CD4-positive, alpha-beta T cell treated with Interleukin-15 for 4 hours (primary cell): ENCODE data around the gene CLEC4A.
"Not testable (repeated sequence)": the region's sequence is repeated elsewhere in the genome, so short reads cannot be mapped to it uniquely, and the experiment has no call there.

Experiments
- DNase-seq: peaks from one replicate; pipeline ENCODE4 v3.0.0-alpha.2; 2020; ENCODE audit warnings: low spot score

The CLEC4A gene

DNA sequence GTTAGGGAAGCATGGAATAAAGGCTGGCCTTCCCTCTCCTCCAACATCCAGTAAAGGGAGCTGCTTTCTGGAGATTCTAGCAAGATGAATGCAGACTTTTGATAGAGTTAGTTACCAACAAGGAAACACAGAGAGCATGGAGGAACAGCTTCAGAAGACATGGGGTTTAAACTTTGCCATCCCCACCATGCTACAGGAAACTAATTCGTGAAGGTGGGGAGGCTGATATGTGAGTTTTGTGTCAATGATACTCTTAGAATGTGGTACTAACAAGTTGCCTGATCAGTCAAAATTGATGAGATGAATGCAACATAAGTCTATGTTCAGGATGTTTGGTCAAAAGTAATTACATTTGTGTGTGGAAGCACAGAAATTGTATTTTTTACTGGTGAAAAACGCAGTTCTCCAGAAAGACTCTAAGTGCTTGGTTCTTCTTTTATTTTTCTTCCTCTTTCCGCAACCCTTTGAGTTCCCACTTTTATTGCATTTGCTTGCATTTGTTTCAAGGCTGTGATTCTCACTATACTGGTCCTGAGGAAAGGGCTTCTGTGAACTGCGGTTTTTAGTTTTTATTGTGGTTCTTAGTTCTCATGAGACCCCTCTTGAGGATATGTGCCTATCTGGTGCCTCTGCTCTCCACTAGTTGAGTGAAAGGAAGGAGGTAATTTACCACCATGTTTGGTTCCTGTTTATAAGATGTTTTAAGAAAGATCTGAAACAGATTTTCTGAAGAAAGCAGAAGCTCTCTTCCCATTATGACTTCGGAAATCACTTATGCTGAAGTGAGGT, at the start of gene CLEC4A:
TSS of gene CLEC4A (plus strand) at position 494 of the 789 bp plus-strand sequence. CDS start at position 756, 262 bp downstream.
- no peak for DNase-seq

DNA sequence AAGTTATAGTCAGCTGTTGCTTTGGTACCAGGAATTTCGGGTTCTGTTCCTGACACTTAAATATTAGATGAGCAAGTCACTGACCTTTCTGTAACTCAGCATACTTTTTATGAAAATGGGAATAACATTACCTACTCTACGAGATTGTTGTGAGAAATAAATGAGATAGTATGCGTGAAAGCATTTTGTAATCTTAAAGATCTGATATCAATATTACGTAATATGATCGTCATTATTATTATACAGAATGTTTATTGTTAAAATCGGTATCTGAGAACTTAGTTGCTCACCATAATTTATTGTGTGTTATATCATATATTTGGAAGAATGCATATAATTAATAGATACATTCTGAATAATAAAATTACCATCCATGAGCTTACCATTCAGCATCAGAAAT, 47.5 kb upstream of the CLEC4A start:
- DNase-seq, result no peak

DNA sequence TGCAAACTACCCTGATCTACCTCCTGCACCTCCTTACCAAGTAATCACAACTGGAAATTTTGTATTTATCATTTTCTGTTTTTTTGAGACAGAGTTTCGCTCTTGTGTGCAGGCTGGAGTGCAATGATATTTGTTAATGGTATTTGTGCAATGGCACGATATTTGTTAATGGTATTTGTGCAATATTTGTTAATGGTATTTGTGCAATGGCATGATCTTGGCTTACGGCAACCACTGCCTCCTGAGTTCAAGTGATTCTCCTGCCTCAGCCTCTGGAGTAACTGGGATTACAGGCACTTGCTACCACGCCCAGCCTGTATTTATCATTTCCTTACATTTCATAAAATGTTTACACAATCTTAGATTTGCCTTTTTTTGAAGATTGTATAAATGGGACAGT, 47.1 kb upstream of the CLEC4A start:
- DNase-seq, result no peak

DNA sequence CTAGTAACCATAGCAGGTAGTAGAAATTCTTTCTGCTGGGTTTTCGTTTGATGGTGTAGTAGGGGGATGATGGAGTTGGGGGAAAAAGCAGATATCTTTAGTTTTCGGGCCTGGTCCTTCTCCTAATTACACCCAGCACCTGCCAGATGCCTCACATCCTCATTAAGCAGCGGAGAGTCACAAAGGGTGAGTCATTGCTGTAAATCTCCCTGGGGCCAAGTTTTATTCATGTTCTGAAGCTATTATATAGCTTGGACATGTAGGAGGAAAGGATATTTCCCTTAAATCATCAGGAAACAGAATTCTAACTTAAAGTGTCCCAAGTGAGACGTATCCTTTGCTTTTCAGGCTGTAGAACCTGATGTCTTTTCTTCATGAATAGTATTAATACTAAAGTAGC, 46.2 kb upstream of the CLEC4A start:
- DNase-seq, result no peak

DNA sequence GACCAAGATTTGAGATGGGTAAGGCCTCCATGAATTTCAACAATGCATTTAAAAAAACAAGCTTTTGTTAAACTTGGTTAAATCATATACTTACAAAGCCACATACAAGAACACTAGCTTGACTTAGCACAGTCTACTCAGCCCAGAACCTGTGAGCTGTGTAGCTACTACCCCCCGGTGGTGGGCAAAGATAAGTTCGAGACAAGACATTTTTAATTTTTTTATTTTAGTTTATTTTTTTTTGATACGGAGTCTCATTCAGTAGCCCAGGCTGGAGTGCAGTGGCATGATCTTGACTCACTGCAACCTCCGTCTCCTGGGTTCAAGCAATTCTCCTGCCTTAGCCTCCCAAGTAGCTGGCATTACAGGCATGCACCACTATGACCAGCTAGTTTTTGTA, 45.0 kb upstream of the CLEC4A start:
- DNase-seq, result peak; percentile 78

DNA sequence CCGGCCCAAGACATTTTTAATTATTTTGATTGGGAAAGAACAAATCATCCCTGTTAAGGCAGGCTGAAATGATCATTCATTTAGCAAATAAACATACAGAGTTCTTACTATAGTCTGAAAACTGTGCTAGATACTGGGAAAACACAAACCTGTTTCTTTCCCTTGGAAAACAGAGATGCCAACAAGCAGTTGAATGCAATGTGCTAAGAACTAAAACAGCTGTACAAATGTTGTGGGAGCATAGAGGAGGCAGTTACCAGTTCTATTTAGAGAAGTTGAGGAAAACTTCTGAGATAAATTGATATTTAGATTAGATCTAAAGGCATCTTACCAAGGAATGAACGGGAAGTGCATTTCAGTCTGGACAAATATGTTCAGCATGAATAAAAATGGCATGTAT, 44.5 kb upstream of the CLEC4A start:
- no peak for DNase-seq

DNA sequence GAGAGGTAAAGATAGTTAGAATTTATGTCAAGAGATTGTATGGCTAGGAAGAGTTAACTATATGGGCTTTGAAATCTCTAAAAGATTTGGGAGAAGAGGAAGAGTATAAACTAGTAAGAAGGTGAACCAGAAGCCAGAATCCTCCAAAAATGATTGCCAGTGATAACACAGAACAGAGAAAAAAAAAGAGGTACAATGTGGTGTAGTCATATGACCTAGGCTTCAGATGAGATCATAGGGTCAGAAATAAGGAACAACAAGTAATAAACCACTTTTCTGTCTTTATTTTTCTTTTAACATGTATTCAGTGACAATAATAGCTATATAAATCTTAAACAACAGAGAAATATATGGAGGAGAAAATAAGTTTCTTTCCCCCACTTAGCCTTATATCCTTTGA, 43.3 kb upstream of the CLEC4A start:
- no peak for DNase-seq

DNA sequence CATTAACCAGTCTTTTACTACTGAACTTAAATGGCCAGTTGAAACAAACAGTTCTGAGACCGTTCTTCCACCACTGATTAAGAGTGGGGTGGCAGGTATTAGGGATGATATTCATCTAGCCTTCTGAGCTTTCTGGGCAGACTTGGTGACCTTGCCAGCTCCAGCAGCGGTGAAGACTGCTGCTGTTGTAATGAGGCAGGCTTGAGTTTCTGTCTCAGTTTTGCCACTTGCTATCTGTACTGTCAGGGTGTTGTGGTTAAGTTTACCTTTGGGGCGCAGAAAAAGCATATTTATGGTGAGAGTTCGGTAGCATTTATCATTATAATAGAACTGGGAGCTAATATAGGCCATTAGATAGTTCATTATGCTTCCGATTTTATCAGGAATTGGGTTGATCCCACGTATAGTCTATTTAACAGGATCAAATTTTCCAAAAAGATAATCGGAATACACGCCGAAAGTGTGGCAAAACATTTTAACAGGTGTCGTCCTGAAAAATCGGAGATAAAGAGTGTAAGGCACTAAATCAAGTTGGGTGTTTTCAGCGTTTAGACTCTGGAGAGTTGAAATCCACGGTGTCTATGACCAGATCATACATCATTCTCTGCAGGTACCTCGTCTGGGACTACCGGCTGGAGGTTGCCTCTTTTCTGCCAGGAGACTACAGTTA, 42.0 kb upstream of the CLEC4A start:
- DNase-seq, result peak; percentile 28

DNA sequence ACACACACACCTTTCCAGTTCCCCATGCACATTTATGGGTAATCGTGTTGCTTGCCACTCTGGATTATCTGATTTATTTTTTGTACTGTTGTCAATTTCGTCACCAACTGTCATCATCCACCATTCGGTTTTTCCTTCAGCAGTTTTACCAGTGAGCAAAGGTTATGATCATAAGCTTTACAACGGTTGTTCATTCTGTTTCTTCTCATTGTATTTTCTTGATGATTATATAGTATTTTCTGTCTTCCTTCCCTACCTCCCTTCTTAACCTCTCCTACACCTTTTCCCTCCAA, 40.7 kb upstream of the CLEC4A start:
- DNase-seq, result no peak

DNA sequence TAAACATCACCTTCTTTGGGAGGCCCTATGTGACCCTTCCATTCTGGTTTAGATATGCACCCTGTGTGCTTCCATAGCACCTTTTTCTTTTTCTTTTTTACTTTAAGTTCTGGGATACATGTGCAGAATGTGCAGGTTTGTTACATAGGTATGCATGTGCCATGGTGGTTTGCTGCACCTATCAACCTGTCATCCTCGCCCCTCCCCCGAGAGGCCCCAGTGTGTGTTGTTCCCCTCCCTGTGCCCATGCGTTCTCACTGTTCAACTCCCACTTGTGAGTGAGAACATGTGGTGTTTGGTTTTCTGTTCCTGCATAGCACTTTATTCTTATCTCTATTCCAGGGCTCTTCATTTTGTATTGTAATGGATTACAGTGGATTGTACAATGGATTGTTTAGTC, 39.1 kb upstream of the CLEC4A start:
- not testable (repeated sequence) for DNase-seq

DNA sequence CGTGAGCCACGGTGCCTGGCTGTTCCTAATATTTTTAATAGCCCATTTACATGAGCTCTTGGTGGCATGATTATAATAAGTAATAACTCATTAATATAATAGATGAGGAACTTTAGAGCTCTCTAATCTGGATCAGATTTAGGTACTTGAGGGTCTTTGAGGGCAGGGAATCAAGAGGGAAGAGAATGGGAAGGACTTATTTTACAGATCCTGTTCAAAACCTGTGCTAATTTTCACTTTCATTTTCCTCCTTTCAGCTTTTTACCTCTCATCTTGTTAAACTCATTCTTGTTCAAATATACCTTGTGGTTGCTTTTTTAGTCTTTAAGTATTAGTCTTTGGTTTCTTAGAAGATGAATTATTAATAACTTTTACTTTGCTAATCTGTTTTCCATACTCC, 35.8 kb upstream of the CLEC4A start:
- DNase-seq, result peak; percentile 17

DNA sequence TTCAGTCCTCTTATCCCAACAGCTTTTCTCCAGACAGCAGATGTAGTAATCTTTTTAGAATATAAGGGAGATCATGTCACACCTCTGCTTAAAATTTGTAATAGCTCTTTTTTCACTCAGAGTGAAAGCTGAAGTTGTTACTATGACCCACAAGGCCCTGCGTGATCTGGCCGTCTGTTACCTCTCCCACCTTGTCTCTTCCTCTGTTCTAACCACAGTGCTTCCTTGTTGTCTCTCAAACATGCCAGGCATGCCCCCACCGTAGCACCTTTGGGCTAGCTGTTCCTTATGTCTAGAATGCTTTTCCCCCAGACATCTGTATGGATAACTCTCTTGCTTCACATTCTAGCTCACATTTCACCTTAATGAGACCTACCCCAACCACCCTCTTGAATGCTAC, 34.8 kb upstream of the CLEC4A start:
- peak; percentile 53 for DNase-seq

DNA sequence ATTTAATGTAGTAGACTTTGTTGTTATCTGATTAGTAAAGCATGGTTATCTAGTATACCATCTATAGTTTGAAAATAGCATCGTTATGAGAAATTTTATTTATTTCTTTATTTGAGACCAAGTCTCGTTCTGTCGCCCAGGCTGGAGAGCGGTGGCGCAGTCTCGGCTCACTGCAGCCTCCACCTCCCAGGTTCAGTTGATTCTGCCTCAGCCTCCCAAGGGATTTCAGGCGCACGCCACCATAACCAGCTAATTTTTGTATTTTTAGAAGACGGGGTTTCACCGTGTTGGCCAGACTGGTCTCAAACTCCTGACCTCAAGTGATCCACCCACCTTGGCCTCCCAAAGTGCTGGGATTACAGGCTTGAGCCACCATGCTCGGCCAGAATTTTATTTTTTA, 34.1 kb upstream of the CLEC4A start:
- DNase-seq, result not testable (repeated sequence)

DNA sequence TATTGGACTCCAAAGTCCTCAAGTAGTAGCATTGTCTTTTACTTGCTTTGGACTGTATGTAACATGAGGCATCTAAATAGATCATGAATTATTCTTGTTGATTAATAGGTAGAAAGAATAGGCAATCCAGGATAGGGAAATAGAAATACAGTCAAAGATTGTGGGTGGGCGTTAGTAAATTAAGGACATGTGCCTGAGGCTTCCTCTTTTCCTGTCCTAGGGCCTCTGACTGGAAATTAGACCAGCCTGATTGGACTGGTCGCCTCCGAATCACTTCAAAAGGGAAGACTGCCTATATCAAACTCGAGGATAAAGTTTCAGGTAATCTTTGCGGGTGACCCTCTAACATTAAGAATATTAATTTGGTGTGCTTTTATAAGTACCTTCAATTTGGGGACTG, 33.7 kb upstream of the CLEC4A start:
- DNase-seq, result no peak

DNA sequence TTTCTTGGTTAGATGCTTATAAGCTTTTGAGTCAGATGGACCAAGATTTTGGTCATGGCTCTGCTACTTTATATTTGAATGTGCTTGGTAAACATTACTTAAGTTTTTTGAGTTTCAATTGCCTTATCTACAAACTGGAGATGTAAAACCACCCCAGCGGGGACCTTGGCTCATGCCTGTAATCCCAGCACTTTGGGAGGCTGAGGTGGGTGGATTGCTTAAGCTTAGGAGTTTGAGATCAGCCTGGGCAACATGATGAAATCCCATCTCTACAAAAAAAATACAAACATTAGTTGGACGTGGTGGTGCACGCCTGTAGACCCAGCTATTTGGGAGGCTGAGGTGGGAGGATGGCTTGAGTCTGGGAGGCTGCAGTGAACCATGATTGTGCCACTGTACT, 30.1 kb upstream of the CLEC4A start:
- no peak for DNase-seq

DNA sequence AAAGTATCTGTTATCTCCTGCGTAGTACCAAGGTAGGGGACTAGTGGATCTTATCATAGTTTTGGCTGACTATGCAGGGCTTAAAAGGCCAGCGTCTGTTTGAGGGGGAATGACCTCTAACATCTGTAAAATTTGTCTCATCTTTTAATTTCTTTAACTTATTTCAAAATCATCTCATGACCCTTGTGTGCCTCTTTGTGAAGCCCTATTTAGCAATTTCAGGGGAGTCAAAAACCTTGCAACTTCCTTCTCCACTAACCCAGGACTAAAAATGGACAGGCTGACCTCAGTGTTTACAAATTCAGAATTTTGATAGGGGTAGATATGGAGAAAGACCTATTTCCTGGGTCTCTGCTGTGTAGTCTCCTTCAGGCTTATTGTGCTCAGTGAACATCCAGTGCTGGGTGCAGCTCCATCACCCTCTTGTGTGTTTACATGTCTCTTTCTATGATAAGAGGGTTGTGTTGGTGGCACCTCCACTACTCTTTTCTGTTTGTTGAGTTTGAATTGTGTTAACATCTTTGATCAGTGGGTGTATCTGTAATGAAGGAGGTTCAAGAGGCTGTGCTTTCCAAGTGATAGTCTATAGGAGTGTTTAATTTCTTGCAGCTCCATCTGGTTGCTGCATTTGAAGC, 27.0 kb upstream of the CLEC4A start:
- no peak for DNase-seq

DNA sequence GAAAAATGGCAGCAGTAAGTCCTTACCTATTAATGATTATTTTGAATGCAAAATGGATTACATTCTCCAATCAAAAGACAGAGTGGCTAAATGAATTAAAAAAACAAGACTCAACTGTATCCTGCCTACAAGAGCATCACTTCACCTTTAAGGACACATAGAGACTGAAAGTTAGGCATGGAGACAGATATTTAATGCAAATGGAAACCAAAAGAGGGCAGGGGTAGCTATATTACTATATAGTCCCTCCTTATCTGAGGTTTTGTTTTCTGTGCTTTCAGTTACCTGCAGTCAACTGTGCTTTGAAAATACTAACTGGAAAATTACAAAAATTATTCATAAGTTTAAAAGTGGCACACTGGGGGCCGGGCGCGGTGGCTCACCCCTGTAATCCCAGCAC, 24.2 kb upstream of the CLEC4A start:
- no peak for DNase-seq

DNA sequence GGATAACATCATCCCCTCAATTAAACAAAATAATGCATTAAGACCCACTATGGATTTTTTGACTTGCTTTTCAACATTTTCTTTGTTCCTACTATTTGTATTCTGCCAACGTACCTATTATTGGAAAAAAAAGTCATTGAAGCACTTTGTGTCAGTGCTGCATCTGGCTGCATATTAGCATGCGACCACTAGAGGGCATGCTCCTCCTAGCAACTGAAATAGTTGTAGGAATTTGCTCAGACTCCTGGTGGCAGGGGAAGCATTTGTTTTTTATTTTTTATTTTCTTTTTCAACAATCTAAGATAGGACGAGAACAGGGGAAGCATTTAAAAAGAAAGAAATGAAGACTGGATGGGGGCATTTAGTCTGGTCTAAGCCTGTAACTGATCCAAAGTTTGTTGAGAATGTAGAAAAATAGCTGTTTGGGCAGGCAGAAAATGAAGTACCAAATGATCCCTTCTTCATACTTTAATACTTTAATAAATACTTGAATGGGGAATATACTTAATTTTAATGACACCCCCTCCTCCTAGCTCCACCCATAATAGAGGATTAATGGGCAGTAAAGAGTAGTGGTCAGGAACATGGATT, 14.5 kb upstream of the CLEC4A start:
- DNase-seq, result peak; percentile 80

DNA sequence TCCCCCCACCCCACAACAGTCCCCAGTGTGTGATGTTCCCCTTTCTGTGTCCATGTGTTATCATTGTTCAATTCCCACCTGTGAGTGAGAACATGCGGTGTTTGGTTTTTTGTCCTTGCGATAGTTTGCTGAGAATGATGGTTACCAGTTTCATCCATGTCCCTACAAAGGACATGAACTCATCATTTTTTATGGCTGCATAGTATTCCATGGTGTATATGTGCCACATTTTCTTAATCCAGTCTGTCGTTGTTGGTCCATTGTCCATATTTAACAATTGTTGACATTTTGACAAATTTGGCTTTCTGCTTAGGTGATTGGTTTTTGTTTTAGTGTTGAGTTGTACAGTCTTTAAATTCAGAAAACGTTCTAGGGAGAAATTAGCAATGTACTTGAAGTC, 10.3 kb upstream of the CLEC4A start:
- DNase-seq, result not testable (repeated sequence)

DNA sequence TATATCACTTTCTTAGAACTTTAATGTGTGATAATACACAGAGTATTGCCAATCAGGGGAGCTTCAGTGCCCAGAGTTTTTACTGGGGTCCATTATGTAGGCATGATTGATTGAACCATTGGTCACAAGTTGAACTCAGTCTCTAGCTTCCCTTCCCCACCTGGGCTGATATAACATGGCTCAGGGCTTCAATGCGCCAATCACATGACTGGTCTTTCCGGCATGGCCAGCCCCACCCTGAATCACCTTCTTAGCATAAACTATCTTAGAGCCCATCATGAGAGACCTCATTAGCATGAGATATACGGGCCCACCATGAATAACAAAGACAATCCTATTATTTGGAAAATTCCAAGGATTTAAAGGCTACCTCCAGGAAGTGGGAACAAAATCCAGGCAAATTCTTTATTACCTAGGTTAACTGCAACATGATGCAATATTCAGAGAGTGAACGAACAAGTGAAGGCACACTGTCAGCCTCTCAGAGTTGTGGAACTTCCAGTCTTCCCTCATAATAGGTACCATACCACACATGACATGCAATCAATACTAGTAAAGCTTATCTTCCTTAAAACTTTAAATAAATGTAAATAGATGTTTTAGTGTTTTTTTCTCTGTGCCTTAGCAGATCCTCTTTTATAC, 3.2 kb upstream of the CLEC4A start:
- no peak for DNase-seq

DNA sequence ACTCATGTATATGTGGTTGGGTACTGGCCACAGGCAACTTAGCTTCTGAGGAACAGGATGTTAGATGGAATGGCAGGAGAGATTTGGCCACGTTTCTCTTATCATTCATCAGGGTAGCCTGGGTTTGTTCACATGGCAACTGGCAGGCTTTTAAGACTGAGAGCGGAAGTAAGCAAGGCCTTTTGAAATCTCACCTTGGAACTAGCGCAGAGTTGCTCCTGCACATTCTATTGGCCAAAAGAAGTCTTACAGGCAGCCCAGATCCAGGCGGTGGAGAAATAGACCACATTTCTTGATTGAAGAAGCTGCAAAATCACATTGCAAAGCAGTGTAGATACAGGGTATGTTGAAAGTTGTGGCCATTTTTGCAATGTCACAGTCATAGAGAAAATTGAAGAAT, 3.7 kb downstream of the CLEC4A start:
- DNase-seq, result peak; percentile 10

DNA sequence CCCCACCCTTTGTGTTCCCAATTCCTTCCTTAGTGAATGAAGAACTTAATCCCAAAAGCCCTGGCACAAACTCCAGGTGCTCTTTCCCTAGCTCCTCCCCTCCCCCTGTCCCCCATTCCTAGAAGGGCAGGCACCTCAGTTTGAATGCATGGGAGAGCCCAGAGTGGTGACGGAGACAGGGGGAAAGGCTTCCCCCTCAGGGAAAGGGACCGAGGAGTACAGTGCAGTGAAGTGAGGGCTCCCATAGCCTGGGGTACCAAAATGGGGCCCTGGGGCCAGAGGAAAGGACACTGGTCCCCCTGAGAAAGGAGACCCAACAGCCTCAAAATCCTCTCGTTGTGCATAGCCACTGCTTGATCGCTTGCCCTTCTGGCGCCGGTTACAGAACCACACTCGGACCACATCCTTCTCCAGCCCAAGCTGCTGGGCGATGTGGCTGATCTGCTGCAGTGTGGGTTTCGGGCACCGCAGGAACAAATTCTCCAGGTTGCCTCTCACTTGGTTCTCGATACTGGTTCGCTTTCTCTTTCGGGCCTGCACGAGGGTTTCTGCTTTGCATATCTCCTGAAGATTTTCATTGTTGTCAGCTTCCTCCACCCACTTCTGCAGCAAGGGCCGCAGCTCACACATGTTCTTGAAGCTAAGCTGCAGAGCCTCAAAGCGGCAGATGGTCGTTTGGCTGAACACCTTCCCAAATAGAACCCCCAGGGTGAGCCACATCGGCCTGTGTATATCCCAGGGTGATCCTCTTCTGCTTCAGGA, 10.4 kb downstream of the CLEC4A start:
- DNase-seq, result not testable (repeated sequence)
